IPS-18c (cell line): ENCODE results near the gene RSU1.

Experiments
- H3K4me3 ChIP-seq: 2 replicates; pipeline ENCODE4 v1.7.0; 2013; ENCODE audit warnings: low read depth, mild to moderate bottlenecking, low read length, moderate library complexity; ENCODE audit not compliant: insufficient read depth
- H3K9me3 ChIP-seq: one replicate; pipeline ENCODE4 v1.6.1; 2013; ENCODE audit warnings: mild to moderate bottlenecking, low read length, moderate library complexity; ENCODE audit not compliant: control insufficient read depth, insufficient read depth

RSU1 gene

GRCh38 chr10:16798571-16798970 lies 18.7 kb downstream of the RSU1 start:
- Histone ChIP-seq H3K4me3 (no peak overlapping the region), H3K9me3 (peaks cover 2% of the 10 kb centered on the region)

- no peak overlapping the region for H3K4me3 ChIP-seq
- H3K9me3 ChIP-seq: peaks cover 6% of the 10 kb centered on the region
Measured at GRCh38 chr10:16795410-16796073, 21.7 kb downstream of the RSU1 start.

GRCh38 chr10:16794005-16794404 lies 23.2 kb downstream of the RSU1 start:
- Histone ChIP-seq H3K4me3 (no peak overlapping the region), H3K9me3 (peaks cover 6% of the 10 kb centered on the region)

GRCh38 chr10:16792675-16793074 lies 24.5 kb downstream of the RSU1 start:
- H3K4me3 ChIP-seq: no peak overlapping the region
- H3K9me3 ChIP-seq: peaks cover 6% of the 10 kb centered on the region

GRCh38 chr10:16789765-16790164 lies 27.5 kb downstream of the RSU1 start:
- H3K9me3 ChIP-seq: peaks cover 4% of the 10 kb centered on the region
- no peak overlapping the region for H3K4me3 ChIP-seq

- Histone ChIP-seq H3K4me3 (no peak overlapping the region), H3K9me3 (peaks cover 4% of the 10 kb centered on the region)
Measured at GRCh38 chr10:16789261-16789660, 28.0 kb downstream of the RSU1 start.

- Histone ChIP-seq H3K9me3 (peaks cover 4% of the 10 kb centered on the region), H3K4me3 (no peak overlapping the region)
Measured at GRCh38 chr10:16788778-16789177, 28.4 kb downstream of the RSU1 start.

GRCh38 chr10:16788125-16788524 lies 29.1 kb downstream of the RSU1 start:
- Histone ChIP-seq H3K4me3 (no peak overlapping the region), H3K9me3 (no peaks in the 10 kb centered on the region)

GRCh38 chr10:16787361-16787791 lies 29.8 kb downstream of the RSU1 start:
- no peak overlapping the region for H3K4me3 ChIP-seq
- no peaks in the 10 kb centered on the region for H3K9me3 ChIP-seq

GRCh38 chr10:16780338-16780880 lies 36.8 kb downstream of the RSU1 start:
- Histone ChIP-seq H3K9me3 (no peaks in the 10 kb centered on the region), H3K4me3 (no peak overlapping the region)

- H3K9me3 ChIP-seq: no peaks in the 10 kb centered on the region
- no peak overlapping the region for H3K4me3 ChIP-seq
Measured at GRCh38 chr10:16779384-16779915, 37.8 kb downstream of the RSU1 start.

- Histone ChIP-seq H3K9me3 (no peaks in the 10 kb centered on the region), H3K4me3 (no peak overlapping the region)
Measured at GRCh38 chr10:16777473-16778370, 39.5 kb downstream of the RSU1 start.

- no peak overlapping the region for H3K4me3 ChIP-seq
- no peaks in the 10 kb centered on the region for H3K9me3 ChIP-seq
Measured at GRCh38 chr10:16776896-16777295, 40.3 kb downstream of the RSU1 start.

- no peak overlapping the region for H3K4me3 ChIP-seq
- no peaks in the 10 kb centered on the region for H3K9me3 ChIP-seq
Measured at GRCh38 chr10:16773334-16773733, 43.9 kb downstream of the RSU1 start.

GRCh38 chr10:16770670-16771069 lies 46.6 kb downstream of the RSU1 start:
- Histone ChIP-seq H3K9me3 (no peaks in the 10 kb centered on the region), H3K4me3 (no peak overlapping the region)

GRCh38 chr10:16770141-16770540 lies 47.1 kb downstream of the RSU1 start:
- Histone ChIP-seq H3K9me3 (no peaks in the 10 kb centered on the region), H3K4me3 (no peak overlapping the region)

- H3K9me3 ChIP-seq: no peaks in the 10 kb centered on the region
Measured at GRCh38 chr10:16769331-16769730, 47.9 kb downstream of the RSU1 start.

GRCh38 chr10:16768702-16769101 lies 48.5 kb downstream of the RSU1 start:
- no peak overlapping the region for H3K4me3 ChIP-seq
- H3K9me3 ChIP-seq: no peaks in the 10 kb centered on the region

More at GRCh38 chr10:16769331-16769730, 47.9 kb downstream of the RSU1 start:
- H3K4me3 ChIP-seq: no peak overlapping the region
